ENCODE measurements around the gene GPATCH8. TPM values are rescaled to one million over a fixed set of nuclear protein-coding genes. Genes with fewer than 3 reads are reported as not detected.
A peak's percentile ranks its signal among the peaks of the same experiment; 100 is the strongest.

GPATCH8 gene
- total RNA-seq, 1 experiment from 2014 or later = 39.4 TPM

DNA sequence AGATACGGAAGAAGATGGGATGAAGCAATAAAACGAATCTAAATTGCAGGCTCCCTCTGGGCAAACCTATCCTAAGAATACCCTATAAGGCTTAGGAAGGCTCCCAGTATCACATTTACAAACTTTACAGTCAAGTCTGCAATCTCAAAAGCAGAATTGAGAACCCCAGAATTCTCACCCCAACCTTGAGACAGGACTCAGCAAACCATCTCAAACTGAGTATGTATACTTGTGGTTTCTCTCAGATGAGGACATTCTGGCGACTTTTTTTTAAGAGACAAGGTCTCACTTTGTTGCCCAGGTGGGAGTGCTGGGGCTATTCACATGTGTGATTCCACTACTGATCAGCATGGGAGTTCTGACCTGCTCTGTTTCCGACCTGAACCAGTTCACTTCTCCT is 94.4 kb downstream of the GPATCH8 start:
- H3K27me3 ChIP-seq (ENCODE audit: insufficient read depth, low read depth) = no peaks in the 10 kb centered on the region
- H3K9me3 ChIP-seq (ENCODE audit: insufficient read depth, low read depth) = no peaks in the 10 kb centered on the region
- DNase-seq = no peak
- CTCF ChIA-PET = no interaction called here
- H3K79me2 ChIP-seq (ENCODE audit: low read depth) = no peaks in the 10 kb centered on the region
- H3K27ac ChIP-seq = no peak overlapping the region
- H3K9me2 ChIP-seq (ENCODE audit: insufficient read depth) = no peaks in the 10 kb centered on the region
- BruUV-seq (replicated peaks) = no TSS peak
- no peak overlapping the region for H3K4me2 ChIP-seq
- no peak for TF ChIP-seq EZH2 (IDR thresholded peaks at IDR 0.05; ENCODE audit: low read depth)
- TF ChIP-seq, protein P1, sequence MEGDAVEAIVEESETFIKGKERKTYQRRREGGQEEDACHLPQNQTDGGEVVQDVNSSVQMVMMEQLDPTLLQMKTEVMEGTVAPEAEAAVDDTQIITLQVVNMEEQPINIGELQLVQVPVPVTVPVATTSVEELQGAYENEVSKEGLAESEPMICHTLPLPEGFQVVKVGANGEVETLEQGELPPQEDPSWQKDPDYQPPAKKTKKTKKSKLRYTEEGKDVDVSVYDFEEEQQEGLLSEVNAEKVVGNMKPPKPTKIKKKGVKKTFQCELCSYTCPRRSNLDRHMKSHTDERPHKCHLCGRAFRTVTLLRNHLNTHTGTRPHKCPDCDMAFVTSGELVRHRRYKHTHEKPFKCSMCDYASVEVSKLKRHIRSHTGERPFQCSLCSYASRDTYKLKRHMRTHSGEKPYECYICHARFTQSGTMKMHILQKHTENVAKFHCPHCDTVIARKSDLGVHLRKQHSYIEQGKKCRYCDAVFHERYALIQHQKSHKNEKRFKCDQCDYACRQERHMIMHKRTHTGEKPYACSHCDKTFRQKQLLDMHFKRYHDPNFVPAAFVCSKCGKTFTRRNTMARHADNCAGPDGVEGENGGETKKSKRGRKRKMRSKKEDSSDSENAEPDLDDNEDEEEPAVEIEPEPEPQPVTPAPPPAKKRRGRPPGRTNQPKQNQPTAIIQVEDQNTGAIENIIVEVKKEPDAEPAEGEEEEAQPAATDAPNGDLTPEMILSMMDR (conservative IDR thresholded peaks at IDR 0.05) = no peak
- intact Hi-C loops (cut with micrococcal nuclease; ENCODE audit: unreplicated experiment) = no loop called here
- peaks cover 19% of the 10 kb centered on the region; the same call in 1 of the 2 replicates for H3F3A ChIP-seq (ENCODE audit: insufficient read depth, low read depth)
- H3K36me3 ChIP-seq (ENCODE audit: low read depth) = no peaks in the 10 kb centered on the region
- no peak overlapping the region for H3K4me3 ChIP-seq
- no peak overlapping the region for H2AFZ ChIP-seq
- no peaks in the 10 kb centered on the region; the same call in 1 of the 2 replicates for H4K20me1 ChIP-seq (ENCODE audit: insufficient read depth)
- no peaks in the 10 kb centered on the region for H3K4me1 ChIP-seq (replicated peaks; ENCODE audit: insufficient read depth)
- POLR2A ChIA-PET (ENCODE audit: unreplicated experiment) = no interaction called here

GRCh38 chr17:44402564-44403172 is 100.5 kb downstream of the GPATCH8 start:
- intact Hi-C loops (cut with micrococcal nuclease; ENCODE audit: unreplicated experiment) = no loop called here
- BruUV-seq (replicated peaks) = no TSS peak

GRCh38 chr17:44400226-44400847 is 102.9 kb downstream of the GPATCH8 start:
- H3K9me3 ChIP-seq (ENCODE audit: insufficient read depth, low read depth) = no peaks in the 10 kb centered on the region
- intact Hi-C loops (cut with micrococcal nuclease; ENCODE audit: unreplicated experiment) = no loop called here
- no peak overlapping the region for H2AFZ ChIP-seq
- H3K36me3 ChIP-seq (ENCODE audit: low read depth) = peaks cover 7% of the 10 kb centered on the region; the same call in 1 of the 2 replicates
- no TSS peak for BruUV-seq (replicated peaks)
- no peak for TF ChIP-seq EZH2 (IDR thresholded peaks at IDR 0.05; ENCODE audit: low read depth)
- TF ChIP-seq, protein P1 (conservative IDR thresholded peaks at IDR 0.05) = peak; percentile 72
- H3K27me3 ChIP-seq (ENCODE audit: insufficient read depth, low read depth) = no peaks in the 10 kb centered on the region
- no peaks in the 10 kb centered on the region for H3K9me2 ChIP-seq (ENCODE audit: insufficient read depth)
- no peaks in the 10 kb centered on the region for H3K79me2 ChIP-seq (ENCODE audit: low read depth)
- ChIA-PET CTCF (no interaction called here), POLR2A (ENCODE audit: unreplicated experiment) (no interaction called here)
- H3K4me3 ChIP-seq = no peak overlapping the region
- H3K4me1 ChIP-seq (replicated peaks; ENCODE audit: insufficient read depth) = no peaks in the 10 kb centered on the region
- no peak overlapping the region for H3K27ac ChIP-seq
- no peaks in the 10 kb centered on the region for H4K20me1 ChIP-seq (ENCODE audit: insufficient read depth)
- peaks cover 6% of the 10 kb centered on the region for H3F3A ChIP-seq (ENCODE audit: insufficient read depth, low read depth)
- H3K4me2 ChIP-seq = no peak overlapping the region
- no peak for DNase-seq

More at GRCh38 chr17:44402564-44403172, 100.5 kb downstream of the GPATCH8 start:
- no peak for DNase-seq
- no peak overlapping the region for H3K4me2 ChIP-seq
- no peak overlapping the region for H2AFZ ChIP-seq
- peaks cover 14% of the 10 kb centered on the region; the same call in 1 of the 2 replicates for H3F3A ChIP-seq (ENCODE audit: insufficient read depth, low read depth)
- no peaks in the 10 kb centered on the region for H3K9me2 ChIP-seq (ENCODE audit: insufficient read depth)
- no peaks in the 10 kb centered on the region for H3K79me2 ChIP-seq (ENCODE audit: low read depth)
- ChIA-PET CTCF (interaction anchor here (0.5 kb wide), 1 partner anchor 53 kb away, joined by 7 read pairs; no protein-coding TSS in a partner anchor), POLR2A (ENCODE audit: unreplicated experiment) (no interaction called here)
- H3K9me3 ChIP-seq (ENCODE audit: insufficient read depth, low read depth) = no peaks in the 10 kb centered on the region
- no peaks in the 10 kb centered on the region; the same call in 1 of the 2 replicates for H4K20me1 ChIP-seq (ENCODE audit: insufficient read depth)
- TF ChIP-seq, protein P1 (conservative IDR thresholded peaks at IDR 0.05) = no peak
- TF ChIP-seq EZH2 (IDR thresholded peaks at IDR 0.05; ENCODE audit: low read depth) = no peak
- peaks cover 7% of the 10 kb centered on the region; the same call in 1 of the 2 replicates for H3K36me3 ChIP-seq (ENCODE audit: low read depth)
- H3K27ac ChIP-seq = no peak overlapping the region
- no peaks in the 10 kb centered on the region for H3K27me3 ChIP-seq (ENCODE audit: insufficient read depth, low read depth)
- H3K4me3 ChIP-seq = no peak overlapping the region
- H3K4me1 ChIP-seq (replicated peaks; ENCODE audit: insufficient read depth) = no peaks in the 10 kb centered on the region
